ENCODE measurements around the gene DEFB131B.
"Not testable (repeated sequence)": the region's sequence is repeated elsewhere in the genome, so short reads cannot be mapped to it uniquely, and the experiment has no call there.

The DEFB131B gene, protein sequence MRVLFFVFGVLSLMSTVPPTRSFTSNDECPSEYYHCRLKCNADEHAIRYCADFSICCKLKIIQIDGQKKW

DNA sequence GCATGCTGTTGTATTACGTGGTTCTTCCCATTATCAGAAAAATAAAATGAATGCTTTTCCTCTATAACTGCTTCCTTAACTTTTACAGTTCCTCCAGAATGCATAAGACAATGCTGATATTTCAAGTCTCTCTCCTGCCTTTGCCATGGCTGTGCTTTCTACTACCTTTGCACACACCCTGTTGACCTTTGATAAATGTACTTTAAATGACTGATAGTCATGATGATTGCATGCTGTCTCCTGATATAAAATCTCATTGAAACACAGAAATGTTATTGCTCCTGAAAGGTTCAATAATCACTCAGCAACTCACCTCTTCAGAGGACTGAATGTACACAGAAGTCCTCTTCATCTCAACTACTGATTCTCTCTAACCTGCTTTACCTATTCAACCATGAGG is at the start of gene DEFB131B:
Gene DEFB131B, plus strand, starts transcription at position 395 of the 400 bp plus-strand sequence. Its CDS starts 0 bp downstream, at position 395.
- not testable (repeated sequence) for DNase-seq

DNA sequence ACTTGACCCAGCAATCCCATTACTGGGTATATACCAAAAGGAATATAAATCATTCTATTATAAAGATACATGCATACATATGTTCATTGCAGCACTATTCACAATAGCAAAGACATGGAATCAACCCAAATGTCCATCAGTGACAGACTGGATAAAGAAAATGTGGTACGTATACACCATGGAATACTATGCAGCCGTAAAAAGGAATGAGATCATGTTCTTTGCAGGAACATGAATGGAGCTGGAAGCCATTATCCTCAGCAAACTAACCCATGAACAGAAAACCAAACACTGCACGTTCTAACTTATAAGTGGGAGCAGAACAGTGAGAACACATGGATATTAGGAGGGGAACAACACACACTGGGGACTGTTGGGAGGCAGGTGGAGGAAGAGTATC is 49.0 kb upstream of the DEFB131B start:
- DNase-seq = not testable (repeated sequence)

DNA sequence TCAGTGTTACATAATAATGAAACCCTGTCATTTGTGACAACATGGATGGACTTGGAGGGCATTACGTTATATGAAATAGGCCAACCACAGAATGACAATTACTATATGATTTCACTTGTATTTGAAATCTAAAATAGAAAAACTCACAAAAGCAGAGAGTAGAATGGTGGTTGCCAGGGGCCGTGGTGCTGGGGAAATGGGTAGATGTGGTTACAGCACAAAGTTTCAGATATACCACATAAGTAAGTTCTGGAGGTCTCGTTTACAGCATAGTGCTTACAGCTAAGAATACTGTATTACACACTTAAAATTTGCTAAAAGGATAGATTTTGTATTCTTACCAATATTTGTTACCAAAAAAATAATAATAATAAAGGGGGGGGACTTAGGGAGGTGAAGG is 48.6 kb upstream of the DEFB131B start:
- not testable (repeated sequence) for DNase-seq

DNA sequence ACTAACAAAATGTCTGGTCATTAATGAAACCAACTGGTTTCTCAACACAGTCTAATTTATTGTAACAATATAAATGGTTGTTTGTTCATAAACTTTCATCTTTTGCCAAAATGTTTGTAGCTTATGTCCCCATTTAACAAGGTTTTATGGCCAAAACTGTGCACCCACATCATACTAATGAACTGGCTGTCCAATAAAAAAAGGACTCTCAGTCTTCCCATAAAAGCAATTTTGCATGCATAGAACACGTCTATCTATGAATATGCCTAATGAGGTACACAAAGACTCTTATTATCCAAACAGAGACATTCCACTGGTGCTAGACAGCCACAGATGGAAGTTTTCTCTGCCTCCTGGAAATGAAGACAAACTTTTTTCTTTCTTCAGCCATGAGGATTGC is 45.4 kb upstream of the DEFB131B start, which contains the start of gene DEFB108B:
Gene DEFB108B, plus strand, starts transcription at position 390 of the 400 bp plus-strand sequence. Its CDS starts 0 bp downstream, at position 390.
- not testable (repeated sequence) for DNase-seq

DNA sequence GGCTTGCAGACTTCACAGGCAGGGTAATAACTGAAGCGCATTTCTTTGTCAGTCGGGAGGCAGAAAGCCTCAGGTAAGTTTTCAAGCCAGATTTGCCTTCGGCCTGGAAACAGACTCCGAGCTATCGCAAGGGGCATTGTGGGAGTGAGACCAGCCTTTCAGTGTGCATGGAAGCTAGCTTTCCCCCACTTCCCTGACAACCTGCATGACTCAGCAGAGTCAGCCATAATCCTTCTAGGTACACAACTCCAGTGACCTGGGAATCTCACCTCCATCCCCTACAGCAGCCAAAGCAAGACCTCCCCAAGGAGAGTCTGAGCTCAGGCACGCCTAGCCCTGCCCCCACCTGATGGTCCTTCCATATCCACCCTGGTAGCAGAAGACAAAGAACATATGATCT is 35.5 kb upstream of the DEFB131B start:
- DNase-seq = not testable (repeated sequence)

DNA sequence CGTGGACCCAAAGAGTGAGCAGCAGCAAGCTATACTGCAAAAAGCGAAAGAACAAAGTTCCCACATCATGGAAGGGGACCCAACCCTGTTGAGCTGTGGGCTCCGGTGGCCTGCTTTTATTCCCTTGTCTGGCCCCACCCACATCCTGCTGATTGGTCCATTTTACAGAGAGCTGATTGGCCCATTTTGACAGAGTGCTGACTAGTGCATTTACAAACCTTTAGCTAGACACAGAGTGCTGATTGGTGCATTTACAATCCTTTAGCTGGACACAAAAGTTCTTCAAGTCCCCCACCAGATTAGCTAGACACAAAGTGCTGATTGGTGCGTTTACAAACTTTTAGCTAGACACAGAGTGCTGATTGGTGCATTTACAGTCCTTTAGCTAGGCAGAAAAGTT is 34.9 kb upstream of the DEFB131B start:
- DNase-seq = not testable (repeated sequence)

DNA sequence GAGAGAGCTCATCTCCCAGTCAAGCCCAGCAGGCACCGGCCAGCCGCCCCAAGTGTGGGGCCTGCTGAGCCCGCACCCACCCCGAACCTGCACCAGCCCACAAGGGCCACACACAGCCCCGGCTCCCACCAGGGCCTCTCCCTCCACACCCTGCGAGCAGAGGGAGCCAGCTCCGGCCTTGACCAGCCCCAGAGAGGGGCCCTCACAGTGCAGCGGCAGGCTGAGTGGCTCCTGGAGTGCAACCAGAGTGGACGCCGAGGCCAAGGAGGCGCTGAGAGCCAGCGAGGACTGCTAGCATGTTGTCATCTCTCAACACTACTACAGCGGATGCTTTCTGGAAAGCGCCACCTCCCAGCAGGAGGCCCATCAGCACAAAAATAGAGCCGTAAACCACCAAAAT is 34.4 kb upstream of the DEFB131B start:
- DNase-seq = no peak

DNA sequence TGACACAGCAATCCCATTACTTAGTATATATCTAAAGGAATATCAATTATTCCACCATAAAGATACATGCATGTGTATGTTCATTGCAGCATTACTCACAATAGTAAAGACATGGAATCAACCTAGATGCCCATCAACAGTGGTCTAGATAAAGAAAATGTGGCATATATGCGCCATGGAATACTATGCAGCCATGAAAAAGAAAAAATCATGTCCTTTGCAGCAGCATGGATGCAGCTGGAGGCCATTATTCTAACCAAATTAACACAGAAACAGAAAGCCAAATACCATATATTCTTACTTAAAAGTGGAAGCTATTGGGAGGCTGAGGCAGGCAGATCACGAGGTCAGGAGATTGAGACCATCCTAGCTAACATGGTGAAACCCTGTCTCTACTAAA is 24.4 kb upstream of the DEFB131B start:
- DNase-seq = not testable (repeated sequence)

DNA sequence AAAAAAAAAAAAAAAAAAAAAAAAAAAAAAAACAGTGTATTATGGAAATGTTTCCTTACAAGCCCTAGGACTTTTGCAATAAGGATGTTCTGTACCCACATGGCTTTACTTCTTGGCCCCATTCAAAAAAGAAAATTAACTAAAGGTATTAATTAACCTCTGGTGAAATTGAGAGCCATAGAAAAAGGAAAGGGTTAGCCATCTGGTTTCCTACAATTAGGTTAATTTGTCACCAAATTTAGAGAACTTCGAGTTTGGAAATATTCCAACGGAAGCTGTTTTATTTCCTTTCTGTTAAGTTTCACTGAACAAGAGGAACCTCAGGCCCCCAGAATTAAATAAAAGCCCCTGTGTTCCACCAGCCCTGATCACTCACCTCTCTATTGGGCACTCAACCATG is 22.4 kb upstream of the DEFB131B start:
- DNase-seq = not testable (repeated sequence)

DNA sequence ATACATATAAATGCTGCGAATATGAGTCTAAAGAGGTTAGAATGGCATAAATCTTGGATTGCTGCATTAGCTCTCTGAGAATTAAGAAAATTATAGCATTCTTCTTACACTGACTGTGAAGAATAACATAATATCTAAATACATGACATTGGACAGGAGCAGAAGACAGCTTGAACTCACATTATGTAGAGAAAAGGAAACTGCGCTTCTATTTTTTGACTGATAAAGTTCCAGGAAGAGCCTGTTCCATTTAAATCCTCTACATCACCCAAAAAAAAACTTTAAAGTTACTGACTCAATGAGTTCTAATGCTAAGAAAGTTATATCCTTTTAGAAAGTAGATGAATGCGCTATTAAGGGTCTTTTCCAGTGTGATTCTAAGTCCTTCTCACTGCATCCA is 17.4 kb upstream of the DEFB131B start:
- not testable (repeated sequence) for DNase-seq

DNA sequence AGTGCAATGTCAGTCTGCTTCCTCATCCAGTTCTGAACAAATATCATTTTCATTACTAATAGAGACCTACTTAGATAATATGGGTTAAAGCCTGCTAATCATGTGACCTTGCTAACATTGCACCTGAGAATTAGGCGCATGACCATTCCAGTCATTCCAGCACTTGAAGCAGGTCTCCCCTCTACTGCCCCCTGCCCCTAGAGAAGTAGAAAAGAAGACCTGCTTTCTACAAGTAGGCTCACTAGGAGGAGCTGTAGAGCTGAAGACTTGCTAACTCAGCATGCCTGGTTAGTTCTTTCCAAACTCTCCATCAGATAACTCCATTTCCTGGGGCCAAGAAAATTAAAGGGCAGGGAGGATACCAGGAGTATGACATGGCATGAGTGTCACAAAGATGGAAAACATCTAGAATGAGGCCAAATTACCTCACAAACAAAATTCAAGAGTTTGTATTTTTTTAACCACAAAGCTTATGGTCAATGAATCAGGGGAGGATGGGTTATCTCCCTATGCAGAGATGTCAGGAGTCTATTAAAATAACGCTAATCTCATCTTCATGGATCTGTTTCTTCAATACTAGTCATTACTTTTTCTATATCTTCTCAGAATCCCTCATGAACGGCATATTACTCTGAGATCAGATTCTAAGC is 14.2 kb upstream of the DEFB131B start:
- not testable (repeated sequence) for DNase-seq

DNA sequence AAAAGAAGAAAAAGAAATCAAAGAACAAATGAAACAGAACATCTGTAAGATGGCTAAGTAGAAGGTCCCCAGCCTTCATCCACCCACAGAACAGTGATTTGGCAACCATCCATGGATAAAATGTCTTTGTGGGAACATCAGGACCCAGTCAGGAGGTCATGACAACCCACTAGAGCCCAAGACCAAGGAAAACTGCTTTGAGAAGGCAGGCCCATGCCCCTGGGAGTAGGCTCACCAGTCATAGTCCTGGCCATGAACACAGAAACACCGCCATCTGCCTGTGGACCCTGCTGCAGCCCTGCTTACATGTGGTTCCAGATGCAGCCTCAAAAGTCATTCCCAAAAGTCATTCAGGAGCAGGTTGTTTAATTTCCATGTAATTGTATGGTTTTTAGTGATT is 11.0 kb upstream of the DEFB131B start:
- DNase-seq = not testable (repeated sequence)

DNA sequence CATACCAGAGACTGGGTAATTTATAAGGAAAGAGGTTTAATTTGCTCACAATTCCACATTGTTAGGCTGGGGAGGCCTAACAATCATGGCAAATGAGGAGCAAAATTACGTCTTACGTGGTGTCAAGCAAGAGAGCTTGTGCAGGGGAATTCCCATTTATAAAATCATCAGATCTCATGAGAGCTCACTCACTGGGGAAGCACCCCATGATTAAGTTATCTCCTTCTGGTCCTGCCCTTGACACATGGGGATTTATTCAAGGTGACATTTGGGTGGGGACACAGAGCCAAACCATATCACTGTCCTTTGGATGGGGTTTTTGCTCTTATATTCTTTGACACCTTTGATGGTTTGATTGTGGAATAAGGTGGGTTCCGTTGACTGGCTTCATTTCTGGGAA is 8.3 kb upstream of the DEFB131B start:
- not testable (repeated sequence) for DNase-seq

DNA sequence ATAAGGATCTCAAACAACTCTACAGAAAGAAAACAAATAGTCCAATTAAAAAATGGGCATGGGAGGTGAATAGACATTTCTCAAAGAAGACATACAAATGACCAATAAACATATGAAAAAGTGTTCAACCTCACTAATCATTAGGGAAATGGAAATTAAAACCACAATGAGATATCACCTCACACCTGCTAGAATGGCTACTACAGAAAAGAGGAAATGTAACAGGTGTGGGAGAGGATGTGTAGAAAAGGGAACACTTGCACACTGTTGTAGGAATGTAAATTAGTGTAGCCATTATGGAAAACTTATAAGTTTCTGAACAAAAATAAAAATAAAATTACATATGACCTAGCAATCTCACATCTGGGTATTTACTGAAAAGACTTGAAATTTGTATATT is 7.6 kb upstream of the DEFB131B start:
- not testable (repeated sequence) for DNase-seq

DNA sequence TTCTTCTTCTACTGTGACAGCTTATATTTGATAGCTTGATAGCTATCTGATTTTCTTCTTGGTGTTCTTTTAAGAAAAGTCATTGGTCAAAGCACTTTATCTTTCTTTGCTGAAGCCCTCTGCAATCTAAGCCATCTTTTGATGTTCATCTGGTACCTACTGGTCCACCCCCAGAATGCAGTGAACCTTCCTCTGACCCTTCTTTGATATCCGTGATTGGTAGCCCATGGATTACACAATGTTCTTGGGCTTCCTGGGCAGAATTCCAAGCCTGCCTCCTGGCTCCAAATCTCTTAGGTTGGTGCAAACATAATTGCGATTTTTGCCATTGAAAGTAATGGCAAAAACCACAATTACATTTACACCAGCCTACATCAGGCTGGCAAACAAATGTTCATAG is 2.0 kb upstream of the DEFB131B start:
- DNase-seq = not testable (repeated sequence)

DNA sequence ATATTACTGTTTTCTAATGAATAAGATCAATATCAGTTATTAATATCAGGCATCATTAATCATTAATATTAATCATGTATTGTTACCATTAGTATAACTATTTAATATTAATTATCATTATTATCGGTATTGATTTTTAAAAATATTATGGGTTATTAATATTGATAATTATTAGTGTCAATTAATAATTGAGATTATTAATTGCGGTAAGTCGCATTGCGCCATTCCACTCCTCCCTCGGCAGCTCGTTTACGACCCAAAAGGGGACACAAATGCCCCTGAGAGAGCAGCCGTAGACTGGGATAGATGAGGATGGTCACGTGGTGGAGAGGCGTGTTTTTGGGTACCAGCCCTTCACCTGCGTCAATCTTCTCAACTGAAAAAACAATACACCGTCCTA is 7.6 kb downstream of the DEFB131B start:
- DNase-seq = not testable (repeated sequence)

DNA sequence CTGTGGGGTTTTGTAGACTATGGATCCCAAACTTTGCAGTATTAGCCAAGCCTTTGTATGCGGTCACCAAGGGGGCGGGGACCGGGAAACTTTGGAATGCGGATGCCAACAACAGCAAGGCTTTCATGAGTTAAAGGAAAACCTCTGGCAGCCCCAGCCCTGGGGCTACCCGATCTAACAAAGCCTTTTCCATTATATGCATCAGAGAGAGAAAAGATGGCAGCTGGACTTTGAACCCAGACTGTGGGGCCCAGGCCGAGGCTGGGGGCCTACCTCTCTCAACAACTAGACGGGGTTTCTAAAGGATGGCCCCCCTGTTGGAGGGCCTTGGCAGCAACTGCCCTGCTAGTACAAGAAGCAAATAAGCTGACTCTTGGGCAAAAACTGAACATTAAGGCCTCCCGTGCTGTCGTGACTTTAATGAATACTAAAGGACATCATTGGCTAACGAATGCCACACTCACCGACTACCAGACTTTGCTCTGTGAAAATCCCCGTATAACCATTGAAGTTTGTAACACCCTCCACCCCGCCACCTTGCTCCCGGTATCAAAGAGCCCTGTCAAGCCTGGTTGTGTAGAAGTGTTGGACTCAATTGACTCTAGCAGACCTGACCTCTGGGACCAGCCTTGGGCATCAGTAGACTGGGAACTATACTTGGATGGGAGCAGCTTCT is 10.2 kb downstream of the DEFB131B start:
- DNase-seq = not testable (repeated sequence)

DNA sequence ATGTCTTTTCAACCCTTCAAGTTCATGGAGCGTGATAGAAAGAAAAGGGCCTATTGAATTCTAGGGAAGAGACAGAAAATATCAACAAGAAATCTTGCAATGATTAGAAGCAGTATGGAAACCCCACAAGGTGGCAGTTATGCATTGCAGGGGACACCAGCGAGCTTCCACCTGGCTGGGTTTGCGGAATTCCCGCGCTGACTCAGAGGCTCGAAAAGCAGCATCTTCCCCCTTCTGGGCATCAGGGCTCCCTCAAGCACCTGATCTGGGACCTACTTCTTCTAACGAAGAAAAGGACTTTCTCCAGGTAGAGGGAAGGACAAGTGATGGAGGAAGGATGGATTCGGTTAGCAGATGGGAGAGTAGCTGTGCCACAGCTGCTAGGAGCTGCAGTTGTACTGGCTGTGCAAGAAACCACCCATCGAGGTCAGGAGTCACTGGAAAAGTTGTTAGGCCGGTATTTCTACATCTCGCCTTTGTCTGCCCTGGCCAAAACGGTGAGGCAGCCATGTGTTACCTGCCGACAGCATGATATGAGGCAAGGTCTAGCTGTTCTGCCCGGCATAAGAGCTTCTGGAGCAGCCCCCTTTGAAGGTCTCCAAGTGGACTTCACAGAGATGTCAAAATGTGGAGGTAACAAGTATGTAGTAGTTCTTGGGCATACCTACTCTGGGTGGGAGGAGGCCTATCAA is 11.1 kb downstream of the DEFB131B start:
- not testable (repeated sequence) for DNase-seq

DNA sequence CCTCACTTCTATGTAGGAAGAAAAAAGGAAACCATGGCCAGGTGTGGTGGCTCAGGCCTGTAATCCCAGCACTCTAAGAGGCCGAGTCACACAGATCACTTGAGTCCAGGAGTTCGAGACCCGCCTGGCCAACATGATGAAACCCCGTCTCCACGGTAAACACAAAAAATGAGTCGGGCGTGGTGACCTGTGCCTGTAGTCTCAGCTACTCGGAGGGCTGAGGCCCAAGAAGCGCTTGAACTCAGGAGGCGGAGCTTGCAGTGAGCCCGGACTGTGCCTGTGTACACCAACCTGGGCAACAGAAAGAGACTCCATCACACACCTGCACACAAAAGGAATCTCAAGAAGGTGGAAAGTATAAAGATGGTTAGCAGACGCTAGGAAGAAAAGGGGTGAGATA is 17.7 kb downstream of the DEFB131B start:
- no peak for DNase-seq

DNA sequence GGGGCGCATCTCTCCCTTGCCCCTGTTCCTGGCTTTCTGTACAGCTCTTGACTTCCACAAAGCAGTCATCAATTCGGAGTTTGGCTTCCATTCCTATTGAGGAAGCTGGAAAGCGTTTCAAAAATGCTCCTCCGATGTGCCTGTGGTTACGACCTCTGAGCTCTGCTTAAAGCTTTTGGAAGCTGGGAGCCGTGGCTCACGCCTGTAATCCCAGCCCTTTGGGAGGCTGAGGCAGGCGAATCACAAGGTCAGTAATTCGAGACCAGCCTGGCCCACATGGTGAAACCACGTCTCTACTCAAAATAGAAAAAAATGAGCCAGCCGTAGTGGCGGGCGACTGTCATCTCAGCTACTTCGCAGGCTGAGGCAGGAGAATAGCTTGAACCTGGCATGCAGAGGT is 22.9 kb downstream of the DEFB131B start:
- DNase-seq = not testable (repeated sequence)

DNA sequence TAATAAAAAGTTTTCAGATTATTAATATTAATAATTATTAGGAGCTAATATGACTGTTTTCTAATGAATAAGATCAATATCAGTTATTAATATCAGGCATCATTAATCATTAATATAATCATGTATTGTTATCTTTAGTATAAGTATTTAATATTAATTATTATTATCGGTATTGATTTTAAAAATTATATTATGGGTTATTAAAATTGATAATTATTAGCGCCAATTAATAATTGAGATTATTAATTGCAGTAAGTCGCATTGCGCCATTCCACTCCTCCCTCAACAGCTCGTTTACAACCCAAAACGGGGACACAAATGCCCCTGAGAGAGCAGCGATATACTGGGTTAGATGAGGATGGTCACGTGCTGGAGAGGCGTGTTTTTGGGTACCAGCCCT is 30.0 kb downstream of the DEFB131B start:
- DNase-seq = no peak

DNA sequence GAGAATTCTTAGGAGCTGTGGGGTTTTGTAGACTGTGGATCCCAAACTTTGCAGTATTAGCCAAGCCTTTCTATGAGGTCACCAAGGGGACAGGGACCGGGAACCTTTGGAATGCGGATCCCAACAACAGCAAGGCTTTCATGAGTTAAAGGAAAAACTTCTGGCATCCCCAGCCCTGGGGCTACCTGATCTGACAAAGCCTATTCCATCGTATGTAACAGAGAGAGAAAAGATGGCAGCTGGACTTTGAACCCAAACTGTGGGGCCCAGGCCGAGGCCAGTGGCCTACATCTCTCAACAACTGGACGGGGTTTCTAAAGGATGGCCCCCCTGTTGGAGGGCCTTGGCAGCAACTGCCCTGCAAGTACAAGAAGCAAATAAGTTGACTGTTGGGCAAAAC is 32.5 kb downstream of the DEFB131B start:
- DNase-seq = not testable (repeated sequence)

DNA sequence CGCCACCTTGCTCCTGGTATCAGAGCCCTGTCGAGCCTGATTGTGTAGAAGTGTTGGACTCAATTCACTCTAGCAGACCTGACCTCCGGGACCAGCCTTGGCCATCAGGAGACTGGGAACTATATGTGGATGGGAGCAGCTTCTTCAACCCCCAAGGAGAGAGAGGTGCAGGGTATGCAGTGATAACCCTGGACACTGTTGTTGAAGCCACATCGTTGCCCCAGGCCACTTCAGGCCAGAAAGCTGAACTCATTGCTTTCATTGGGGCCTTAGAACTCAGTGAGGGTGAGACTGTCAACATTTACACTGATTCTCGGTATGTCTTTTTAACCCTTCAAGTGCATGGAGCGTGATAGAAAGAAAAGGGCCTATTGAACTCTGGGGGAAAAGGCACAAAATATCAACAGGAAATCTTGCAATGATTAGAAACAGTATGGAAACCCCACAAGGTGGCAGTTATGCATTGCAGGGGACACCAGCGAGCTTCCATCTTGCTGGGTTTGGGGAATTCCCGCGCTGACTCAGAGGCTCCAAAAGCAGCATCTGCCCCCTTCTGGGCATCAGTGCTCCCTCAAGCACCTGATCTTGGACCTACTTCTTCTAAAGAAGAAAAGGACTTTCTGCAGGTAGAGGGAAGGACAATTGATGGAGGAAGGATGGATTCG is 33.2 kb downstream of the DEFB131B start:
- not testable (repeated sequence) for DNase-seq
